CMK (cell line): ENCODE results near the gene SLC25A17.
"Not testable (repeated sequence)": the region's sequence is repeated elsewhere in the genome, so short reads cannot be mapped to it uniquely, and the experiment has no call there.

ENCODE experiments used
- DNase-seq: peaks from one replicate; pipeline ENCODE4 v3.0.0-alpha.2; 2010; ENCODE audit warnings: low read depth

The SLC25A17 gene

GRCh38 chr22:40720538-40721256 is 98.4 kb downstream of the SLC25A17 start:
- no peak for DNase-seq

DNA sequence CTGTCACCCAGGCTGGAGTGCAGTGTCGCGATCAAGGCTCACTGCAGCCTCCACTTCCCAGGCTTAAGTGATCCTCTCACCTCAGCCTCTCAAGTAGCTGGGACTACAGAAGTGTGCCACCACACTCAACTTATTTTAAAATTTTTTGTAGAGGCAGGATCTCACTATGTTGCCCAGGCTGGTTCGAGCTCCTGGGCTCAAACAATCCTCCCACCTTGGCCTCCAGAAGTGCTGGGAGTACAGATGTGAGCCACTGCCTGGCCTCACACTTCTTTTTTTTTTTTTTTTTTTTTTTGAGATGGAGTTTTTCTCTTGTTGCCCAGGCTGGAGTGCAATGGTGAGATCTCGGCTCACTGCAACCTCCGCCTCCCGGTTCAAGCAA is 99.0 kb downstream of the SLC25A17 start:
- DNase-seq, result not testable (repeated sequence)
